SK-N-SH (cell line): Measurements from ENCODE around the gene SNN. TPM values are rescaled to one million over a fixed set of nuclear protein-coding genes. Genes with fewer than 3 reads are reported as not detected.

Experiments
- CTCF ChIA-PET: fragments of 300-600, 350-600 bp; formaldehyde crosslinking; extraction: SDS; loops from one replicate; lab custom pipeline; 2021; lab: Yijun Ruan, JAX
- POLR2A ChIA-PET: fragments of 350-600 bp; sonication (Branson Sonifier 250); formaldehyde crosslinking; extraction: SDS; loops from one replicate; lab custom pipeline; 2020; ENCODE audit warnings: antibody characterized with exemption, inconsistent platforms; lab: Yijun Ruan, JAX
- DNase-seq: peaks from one replicate; pipeline ENCODE4 v3.0.0; 2012
- H2AFZ ChIP-seq: fragments of 200-600 bp; sonication (generic); 2 replicates; pipeline ENCODE4 v1.8.1; 2016; ENCODE audit warnings: antibody characterized with exemption, mild to moderate bottlenecking, low read depth
- H3F3A ChIP-seq: fragments of 200-600 bp; sonication (generic); replicated peaks from 2 replicates; pipeline ENCODE3; 2016; ENCODE audit warnings: antibody characterized with exemption, mild to moderate bottlenecking; ENCODE audit not compliant: insufficient read depth
- H3K27ac ChIP-seq, 2 experiments: fragments of 200-500 bp in 1 of 2; fragments of 200-600 bp in 1 of 2; sonication (Bioruptor generic) in 1 of 2; sonication (generic), shearing (Covaris generic) in 1 of 2; 2 replicates each; pipeline versions ENCODE4 v1.5.1 to v1.6.1; 2014 to 2016; ENCODE audit warnings: low read depth in 2 of 2, inconsistent platforms in 1 of 2, low read length in 1 of 2, mild to moderate bottlenecking in 1 of 2, mixed read lengths in 1 of 2
- H3K27me3 ChIP-seq: fragments of 200-600 bp; sonication (generic), shearing (Covaris generic); 2 replicates; pipeline ENCODE4 v1.6.1; 2016; ENCODE audit warnings: mixed run types; ENCODE audit not compliant: insufficient read depth
- H3K36me3 ChIP-seq, 2 experiments: fragments of 200-500 bp in 1 of 2; fragments of 200-600 bp in 1 of 2; sonication (Bioruptor generic) in 1 of 2; sonication (generic) in 1 of 2; replicated peaks in 1 of 2; 2 replicates each; pipeline versions ENCODE3 to v1.5.1; 2014 to 2016; ENCODE audit warnings: low read length in 1 of 2, mild to moderate bottlenecking in 1 of 2; ENCODE audit not compliant: insufficient read depth in 2 of 2, control insufficient read depth in 1 of 2
- H3K4me1 ChIP-seq, 2 experiments: fragments of 200-500 bp in 1 of 2; fragments of 200-600 bp in 1 of 2; sonication (Bioruptor generic) in 1 of 2; sonication (generic), shearing (Covaris generic) in 1 of 2; 2 replicates each; pipeline versions ENCODE4 v1.5.1 to v1.6.1; 2014 to 2016; ENCODE audit warnings: low read depth in 1 of 2, low read length in 1 of 2, mixed run types in 1 of 2; ENCODE audit not compliant: insufficient read depth in 2 of 2, control insufficient read depth in 1 of 2
- H3K4me2 ChIP-seq: fragments of 200-600 bp; sonication (generic), shearing (Covaris generic); 2 replicates; pipeline ENCODE4 v1.6.1; 2017; ENCODE audit warnings: mixed run types
- H3K4me3 ChIP-seq, 2 experiments: fragments of 200-500 bp in 1 of 2; fragments of 200-600 bp in 1 of 2; sonication (Bioruptor generic) in 1 of 2; sonication (generic), shearing (Covaris generic) in 1 of 2; 2 replicates each; pipeline versions ENCODE4 v1.5.1 to v1.8.1; 2014 to 2016; ENCODE audit warnings: low read depth in 2 of 2, inconsistent platforms in 1 of 2, low read length in 1 of 2, mild to moderate bottlenecking in 1 of 2, mixed read lengths in 1 of 2, moderate library complexity in 1 of 2
- H3K79me2 ChIP-seq: fragments of 200-600 bp; sonication (generic); 2 replicates; pipeline ENCODE4 v1.8.1; 2017; ENCODE audit warnings: mild to moderate bottlenecking; ENCODE audit not compliant: insufficient read depth
- H3K9ac ChIP-seq: fragments of 200-600 bp; sonication (generic); 2 replicates; pipeline ENCODE4 v1.6.1; 2017; ENCODE audit warnings: mixed run types
- H3K9me2 ChIP-seq: fragments of 200-600 bp; sonication (generic); 2 replicates; pipeline ENCODE4 v1.6.1; 2017; ENCODE audit warnings: mixed run types
- H3K9me3 ChIP-seq: fragments of 200-600 bp; sonication (generic); 2 replicates; pipeline ENCODE4 v1.6.1; 2017; ENCODE audit warnings: mixed run types, mild to moderate bottlenecking, moderate library complexity
- H4K20me1 ChIP-seq: fragments of 200-600 bp; sonication (generic); 2 replicates; pipeline ENCODE4 v1.6.1; 2017; ENCODE audit warnings: mild to moderate bottlenecking, mixed run types; ENCODE audit not compliant: insufficient read depth
- CHD2 ChIP-seq: fragments of 150-350 bp; IDR thresholded peaks from 2 replicates; pipeline ENCODE4 v1.6.1; 2018; ENCODE audit warnings: low read length; ENCODE audit not compliant: partially characterized antibody
- CTCF ChIP-seq: fragments of 200-600 bp; sonication (generic); IDR thresholded peaks from 2 replicates; pipeline ENCODE4 v1.6.1; 2017; ENCODE audit warnings: antibody characterized with exemption, mild to moderate bottlenecking, moderate library complexity
- ELF1 ChIP-seq: IDR thresholded peaks from 2 replicates; pipeline ENCODE4 v1.4.0; 2012
- GATA2 ChIP-seq: sonication (generic); formaldehyde crosslinking; IDR thresholded peaks from 2 replicates; pipeline ENCODE4 v1.5.0; 2020; ENCODE audit warnings: mild to moderate bottlenecking, missing genetic modification reagents
- JUND ChIP-seq: IDR thresholded peaks from 2 replicates; pipeline ENCODE4 v1.4.0; 2012
- MXI1 ChIP-seq: IDR thresholded peaks from 2 replicates; pipeline ENCODE4 v1.6.1; 2012; ENCODE audit warnings: mild to moderate bottlenecking, low read depth, low read length, improper control_type of control experiment
- NFIC ChIP-seq: IDR thresholded peaks from 2 replicates; pipeline ENCODE4 v1.4.0; 2012; ENCODE audit warnings: borderline replicate concordance
- NRF1 ChIP-seq: IDR thresholded peaks from 2 replicates; pipeline ENCODE4 v1.6.1; 2012; ENCODE audit warnings: low read depth, mild to moderate bottlenecking, low read length
- POLR2AphosphoS5 ChIP-seq: IDR thresholded peaks from 2 replicates; pipeline ENCODE4 v1.6.1; 2012; ENCODE audit warnings: low read depth, low read length
- RAD21 ChIP-seq: IDR thresholded peaks from 2 replicates; pipeline ENCODE4 v1.6.1; 2012; ENCODE audit warnings: mild to moderate bottlenecking, low read length
- RFX5 ChIP-seq: IDR thresholded peaks from 2 replicates; pipeline ENCODE4 v1.6.1; 2012; ENCODE audit warnings: mild to moderate bottlenecking, improper control_type of control experiment, low read length
- RXRA ChIP-seq: IDR thresholded peaks from 2 replicates; pipeline ENCODE4 v1.4.0; 2012; ENCODE audit warnings: low read depth, mild to moderate bottlenecking, borderline replicate concordance
- SIN3A ChIP-seq: IDR thresholded peaks from 2 replicates; pipeline ENCODE4 v1.6.1; 2012; ENCODE audit warnings: low read depth, mild to moderate bottlenecking, low read length, moderate library complexity, borderline replicate concordance
- TAF1 ChIP-seq: IDR thresholded peaks from 2 replicates; pipeline ENCODE4 v1.6.1; 2012; ENCODE audit warnings: low read depth, mild to moderate bottlenecking, low read length, moderate library complexity, borderline replicate concordance
- WGBS: methylation state at CpG from one replicate; pipeline ENCODE4 v1.1.6; 2017; ENCODE audit warnings: low lambda C conversion rate; 5-methylcytosine and 5-hydroxymethylcytosine counted together
- polyA plus RNA-seq, 3 experiments: library from polyadenylated mRNA; depleted of rRNA; stranded (reverse); fragments of >200 nt; gene quantifications; 2 replicates each; pipeline ENCODE4 v1.2.3, GENCODE V29; 2012

The SNN gene
- polyA plus RNA-seq, 1 of the 3 experiments (the other 2 are of a cell fraction) = 15.4 TPM

DNA sequence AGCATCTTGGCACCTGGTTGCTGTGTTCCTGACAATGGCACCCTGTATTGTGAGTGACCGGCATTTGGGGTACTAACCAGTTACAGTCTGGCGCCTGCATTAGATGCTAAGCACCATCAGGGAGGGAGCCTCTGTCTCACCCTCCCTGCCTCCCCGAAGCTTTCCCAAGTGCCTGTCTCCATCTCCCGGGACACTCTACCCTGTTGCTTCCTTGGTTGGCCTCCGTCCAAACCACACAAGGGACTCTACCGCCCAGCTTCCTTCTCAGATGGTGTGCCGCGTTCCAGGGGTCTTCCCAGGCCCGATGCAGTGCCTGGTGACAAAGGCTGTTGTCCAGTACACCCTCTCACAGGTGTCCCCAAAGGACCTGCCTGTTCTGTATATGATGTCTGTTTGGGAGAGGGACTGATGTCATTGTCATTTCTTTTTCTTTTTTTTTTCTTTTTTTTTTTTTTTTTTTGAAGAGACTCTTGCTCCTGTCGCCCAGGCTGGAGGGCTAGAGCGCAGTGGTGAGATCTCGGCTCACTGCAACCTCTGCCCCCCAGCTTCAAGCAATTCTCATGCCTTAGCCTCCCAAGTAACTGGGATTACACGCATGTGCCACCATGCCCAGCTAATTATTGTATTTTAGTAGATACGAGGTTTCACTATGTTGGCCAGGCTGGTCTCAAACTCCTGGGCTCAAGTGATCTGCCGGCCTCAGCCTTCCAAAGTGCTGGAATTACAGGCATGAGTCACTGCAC is 6.7 kb downstream of the SNN start:
- TF ChIP-seq TAF1 (no peak), RFX5 (no peak), POLR2AphosphoS5 (no peak), NFIC (peak; percentile 47; the same call in 1 of the 2 replicates)
- H3K4me2 ChIP-seq = no peak overlapping the region
- no peak for DNase-seq
- H3F3A ChIP-seq = peaks cover 4% of the 10 kb centered on the region
- 65% methylated on average over 15 of the region's 15 CpGs for WGBS
- H3K27me3 ChIP-seq = no peaks in the 10 kb centered on the region
- no peaks in the 10 kb centered on the region for H3K9me2 ChIP-seq
- H3K27ac ChIP-seq = no peak overlapping the region
- peaks cover 0 to 8% of the 10 kb centered on the region in 2 experiments; a peak in 1 of 4 replicates for H3K4me1 ChIP-seq
- peaks cover 3 to 40% of the 10 kb centered on the region in 2 experiments for H3K36me3 ChIP-seq
- no peak overlapping the region for H2AFZ ChIP-seq
- ChIA-PET CTCF (interaction anchor here (1.8 kb wide), 1 partner anchor 268 kb away, joined by 5 read pairs; no protein-coding TSS in a partner anchor), POLR2A (no interaction called here)
- no peak overlapping the region for H3K9ac ChIP-seq
- peaks cover 6% of the 10 kb centered on the region for H3K79me2 ChIP-seq
- H3K4me3 ChIP-seq = no peak overlapping the region
- peaks cover 57% of the 10 kb centered on the region for H4K20me1 ChIP-seq
- H3K9me3 ChIP-seq = no peaks in the 10 kb centered on the region

- Histone ChIP-seq H3K9me2 (no peaks in the 10 kb centered on the region), H3K79me2 (peaks cover 8% of the 10 kb centered on the region), H3K9me3 (no peaks in the 10 kb centered on the region), H3F3A (peaks cover 4% of the 10 kb centered on the region), H3K27me3 (no peaks in the 10 kb centered on the region), H4K20me1 (peaks cover 55% of the 10 kb centered on the region), H2AFZ (no peak overlapping the region), H3K27ac (no peak overlapping the region), H3K36me3 (peaks cover 3 to 42% of the 10 kb centered on the region in 2 experiments), H3K4me3 (no peak overlapping the region), H3K4me2 (no peak overlapping the region), H3K9ac (no peak overlapping the region), H3K4me1 (peaks cover 0 to 2% of the 10 kb centered on the region in 2 experiments; a peak in 1 of 4 replicates)
- WGBS = 85% methylated on average over 26 of the region's 42 CpGs
- TF ChIP-seq RAD21 (no peak), GATA2 (no peak), NFIC (no peak), MXI1 (no peak), RXRA (no peak), NRF1 (no peak), CHD2 (no peak), JUND (no peak), RFX5 (no peak), ELF1 (no peak), CTCF (no peak), SIN3A (no peak)
- CTCF ChIA-PET = interaction anchor here (1.2 to 1.8 kb wide), 2 partner anchors 15 to 269 kb away, joined by 3 to 5 read pairs; no protein-coding TSS in a partner anchor
- DNase-seq = no peak
- POLR2A ChIA-PET = no interaction called here
These were observed 7.6 kb downstream of the SNN start for GRCh38 chr16:11675561-11676511.
